HG02571 (cell line): ENCODE data around the gene AQP5.

Experiments
- ATAC-seq: cut with Tn5 transposase; IDR thresholded peaks from one replicate; pipeline ENCODE4 v1.9.1; 2021; ENCODE audit warnings: mild to moderate bottlenecking, moderate library complexity; ENCODE audit not compliant: unreplicated experiment

AQP5 gene

GRCh38 chr12:49949866-49950265 is 11.8 kb upstream of the AQP5 start:
- no peak for ATAC-seq

- no peak for ATAC-seq
Observed at GRCh38 chr12:49950273-49951251, 11.1 kb upstream of the AQP5 start, which contains the start of gene AQP2. AQP2 (plus strand) TSS chr12:49950737; CDS start chr12:49950831, 94 bp downstream.

GRCh38 chr12:49951411-49952240 is 10.0 kb upstream of the AQP5 start:
- ATAC-seq: no peak

DNA sequence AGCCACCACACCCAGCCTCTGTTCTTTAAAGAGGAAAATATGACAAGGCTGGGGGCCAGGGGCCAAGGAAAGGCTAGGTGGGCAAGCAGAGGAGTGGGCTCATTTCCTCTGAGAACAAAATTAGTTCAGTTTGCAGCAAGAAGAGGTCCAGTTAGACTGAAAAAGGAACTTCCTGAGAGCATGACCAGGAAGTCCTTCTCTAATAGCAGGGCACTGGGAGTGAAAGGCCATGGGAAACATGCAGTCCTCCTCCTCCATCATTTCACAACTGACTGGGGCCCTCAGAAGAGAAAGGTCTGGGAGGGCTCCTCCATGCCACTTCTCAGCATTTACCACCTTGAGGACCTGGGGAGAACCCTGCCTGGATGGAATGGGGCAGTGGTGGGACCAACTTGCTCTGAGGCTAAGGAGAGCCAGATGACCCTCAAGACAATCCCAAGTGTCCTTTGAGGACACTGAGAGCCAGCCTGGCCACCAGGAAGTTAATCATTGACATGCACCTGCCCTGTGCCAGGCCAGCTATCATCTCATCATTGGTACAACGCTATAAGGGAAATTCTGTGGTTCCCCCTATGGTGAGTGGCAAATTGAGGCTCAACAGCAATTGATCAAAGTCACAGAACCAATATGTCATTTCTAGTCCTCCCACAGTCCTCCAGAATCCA is 9.1 kb upstream of the AQP5 start:
- no peak for ATAC-seq

GRCh38 chr12:49953151-49953550 is 8.5 kb upstream of the AQP5 start:
- no peak for ATAC-seq

DNA sequence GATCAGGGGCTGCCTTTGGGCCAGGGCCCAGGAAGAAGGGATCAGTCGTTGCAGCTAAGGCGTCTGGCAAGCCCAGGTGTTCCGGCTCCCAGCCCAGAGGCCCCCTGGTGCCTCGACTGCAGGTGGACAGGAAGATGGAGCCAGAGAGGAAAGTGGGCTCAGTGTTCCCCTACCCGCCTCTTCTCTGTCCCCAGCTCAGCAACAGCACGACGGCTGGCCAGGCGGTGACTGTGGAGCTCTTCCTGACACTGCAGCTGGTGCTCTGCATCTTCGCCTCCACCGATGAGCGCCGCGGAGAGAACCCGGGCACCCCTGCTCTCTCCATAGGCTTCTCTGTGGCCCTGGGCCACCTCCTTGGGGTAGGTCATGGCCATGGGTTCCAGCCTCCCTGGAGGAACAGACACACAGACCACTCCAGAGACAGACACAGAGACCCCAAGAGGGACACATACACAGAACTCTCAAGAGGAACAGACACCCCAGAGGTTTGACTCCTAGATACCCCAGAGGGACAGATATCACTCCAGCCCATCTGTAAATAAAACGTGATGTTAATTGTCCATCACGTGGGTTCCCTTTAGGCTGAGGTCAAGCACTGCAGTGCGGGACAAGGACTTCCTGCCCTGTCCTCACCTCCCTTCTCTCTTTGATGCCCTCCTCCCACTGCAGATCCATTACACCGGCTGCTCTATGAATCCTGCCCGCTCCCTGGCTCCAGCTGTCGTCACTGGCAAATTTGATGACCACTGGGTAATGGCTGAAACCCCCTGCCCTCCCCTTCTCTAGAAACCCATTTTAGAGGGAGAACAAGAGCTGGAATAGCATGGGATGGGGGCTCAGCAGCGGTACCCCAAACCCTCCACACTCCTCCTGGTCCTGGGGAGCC is 7.5 kb upstream of the AQP5 start:
- ATAC-seq: no peak

DNA sequence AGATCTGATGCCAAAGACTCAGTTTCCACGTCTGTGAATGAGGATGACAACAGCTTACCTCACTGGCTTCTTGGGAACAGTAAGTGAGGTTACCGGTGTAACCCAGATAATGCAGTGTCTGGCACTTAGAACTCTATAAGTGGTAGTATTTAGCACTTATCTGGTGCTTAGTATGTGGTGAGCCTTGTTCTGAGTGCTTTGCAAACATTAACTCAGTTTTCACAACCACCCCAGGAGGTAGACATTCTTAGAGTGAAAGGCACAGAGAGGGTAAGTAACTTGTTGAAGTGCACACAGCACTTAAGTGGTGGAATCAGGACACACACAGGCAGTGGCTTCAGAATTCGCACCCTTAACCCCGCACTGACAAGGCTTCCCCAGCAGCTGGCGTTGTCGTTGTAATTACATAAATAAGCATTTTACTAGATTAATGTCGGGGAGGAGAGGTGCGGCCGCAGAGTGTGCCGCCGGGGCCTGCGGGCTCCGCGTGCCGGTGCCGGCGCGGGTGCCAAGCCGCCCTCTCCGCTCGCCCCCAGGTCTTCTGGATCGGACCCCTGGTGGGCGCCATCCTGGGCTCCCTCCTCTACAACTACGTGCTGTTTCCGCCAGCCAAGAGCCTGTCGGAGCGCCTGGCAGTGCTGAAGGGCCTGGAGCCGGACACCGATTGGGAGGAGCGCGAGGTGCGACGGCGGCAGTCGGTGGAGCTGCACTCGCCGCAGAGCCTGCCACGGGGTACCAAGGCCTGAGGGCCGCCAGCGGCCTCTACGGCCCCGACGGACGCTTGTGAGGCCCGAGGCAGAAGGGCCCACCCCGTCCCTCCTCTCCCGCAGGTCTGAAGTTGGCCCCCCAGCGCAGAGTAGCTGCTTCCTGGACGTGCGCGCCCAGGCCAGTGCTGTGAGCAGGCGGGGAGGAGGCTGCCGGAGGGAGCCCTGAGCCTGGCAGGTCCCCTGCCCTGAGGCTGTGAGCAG is 6.5 kb upstream of the AQP5 start:
- no peak for ATAC-seq

GRCh38 chr12:49955899-49956662 is 5.6 kb upstream of the AQP5 start:
- no peak for ATAC-seq

GRCh38 chr12:49956663-49957569 is 4.8 kb upstream of the AQP5 start:
- no peak for ATAC-seq

DNA sequence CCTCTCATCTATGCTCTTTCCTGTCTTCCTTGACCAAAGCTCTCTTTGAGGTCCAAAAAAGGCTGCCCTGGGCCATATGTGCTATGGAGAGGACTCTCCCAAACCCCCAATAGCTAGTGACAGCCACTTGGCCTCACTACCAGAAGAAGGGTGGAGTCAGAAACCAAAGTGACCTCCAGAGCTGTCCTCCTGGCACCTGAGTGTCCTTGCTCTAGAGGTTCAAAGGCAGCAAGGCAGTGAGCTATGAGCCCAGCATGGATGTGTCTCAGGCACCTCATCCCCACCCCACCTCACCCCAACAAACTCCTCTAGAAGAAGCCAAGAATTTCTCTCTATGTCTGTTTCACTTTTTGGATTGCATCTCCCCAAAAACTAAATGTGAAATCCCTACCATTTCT is 4.1 kb upstream of the AQP5 start:
- no peak for ATAC-seq

GRCh38 chr12:49959685-49960473 is 1.8 kb upstream of the AQP5 start:
- ATAC-seq: no peak

GRCh38 chr12:49960474-49961110 is 1.1 kb upstream of the AQP5 start:
- no peak for ATAC-seq

- no peak for ATAC-seq
Observed at GRCh38 chr12:49961993-49962764, 507 bp downstream of the AQP5 start.

- ATAC-seq: no peak
Observed at GRCh38 chr12:49962861-49963765, 1.4 kb downstream of the AQP5 start.
